ENCODE data around the gene ATP6V1A. TPM values are rescaled to one million over a fixed set of nuclear protein-coding genes. Genes with fewer than 3 reads are reported as not detected.

The ATP6V1A gene
- total and polyA plus RNA-seq, 2 of the 13 experiments (the other 11 are each of a cell fraction or from before 2014, with no cell fraction given) = 23.4 to 95.1 TPM

DNA sequence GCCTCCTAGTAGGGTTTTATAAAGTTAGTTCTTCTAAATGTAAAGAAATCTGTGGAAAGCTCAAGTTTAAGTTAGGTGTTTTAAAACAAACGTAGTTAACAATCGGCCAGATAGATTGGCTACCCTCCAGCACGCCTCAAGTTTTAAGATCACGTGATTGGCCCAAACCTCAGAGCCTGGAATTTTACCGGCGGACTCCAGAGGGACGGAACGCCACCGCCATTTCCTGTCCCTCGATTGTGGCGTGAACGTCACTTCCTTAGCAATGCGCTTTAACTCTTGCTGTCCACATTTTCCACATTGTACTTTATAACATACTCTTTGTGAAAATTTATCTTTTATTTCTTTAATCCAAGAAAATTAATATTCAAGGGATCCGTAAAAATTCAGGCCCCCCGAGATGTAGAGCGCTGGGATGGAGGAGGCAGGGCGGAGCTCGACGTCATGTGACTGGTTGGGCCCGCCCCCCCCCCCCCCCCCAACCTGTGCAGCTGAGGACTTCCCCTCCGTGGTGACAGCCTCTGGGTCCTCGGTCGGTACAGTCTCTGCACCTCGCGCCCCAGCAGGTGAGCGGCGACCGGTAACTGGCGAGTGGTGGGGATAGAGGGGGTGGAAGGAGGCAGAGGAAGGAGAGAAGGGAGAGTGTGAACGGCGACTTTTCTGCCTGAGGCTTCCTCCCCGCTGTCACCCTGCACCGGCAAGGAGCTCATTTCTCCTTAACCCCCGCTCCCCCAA, at the start of gene ATP6V1A (continued):
- TF ChIP-seq, protein P1, sequence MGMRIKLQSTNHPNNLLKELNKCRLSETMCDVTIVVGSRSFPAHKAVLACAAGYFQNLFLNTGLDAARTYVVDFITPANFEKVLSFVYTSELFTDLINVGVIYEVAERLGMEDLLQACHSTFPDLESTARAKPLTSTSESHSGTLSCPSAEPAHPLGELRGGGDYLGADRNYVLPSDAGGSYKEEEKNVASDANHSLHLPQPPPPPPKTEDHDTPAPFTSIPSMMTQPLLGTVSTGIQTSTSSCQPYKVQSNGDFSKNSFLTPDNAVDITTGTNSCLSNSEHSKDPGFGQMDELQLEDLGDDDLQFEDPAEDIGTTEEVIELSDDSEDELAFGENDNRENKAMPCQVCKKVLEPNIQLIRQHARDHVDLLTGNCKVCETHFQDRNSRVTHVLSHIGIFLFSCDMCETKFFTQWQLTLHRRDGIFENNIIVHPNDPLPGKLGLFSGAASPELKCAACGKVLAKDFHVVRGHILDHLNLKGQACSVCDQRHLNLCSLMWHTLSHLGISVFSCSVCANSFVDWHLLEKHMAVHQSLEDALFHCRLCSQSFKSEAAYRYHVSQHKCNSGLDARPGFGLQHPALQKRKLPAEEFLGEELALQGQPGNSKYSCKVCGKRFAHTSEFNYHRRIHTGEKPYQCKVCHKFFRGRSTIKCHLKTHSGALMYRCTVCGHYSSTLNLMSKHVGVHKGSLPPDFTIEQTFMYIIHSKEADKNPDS (CRISPR knock-in tag; IDR thresholded peaks at IDR 0.05) = no peak
- TF ChIP-seq POLR2A (IDR thresholded peaks at IDR 0.05; ENCODE audit: insufficient read depth in 1 of 2, low read depth in 2 of 2, low read length in 2 of 2) (peak; percentile 54 to 73; a peak in 3 of 4 replicates), ZFY (CRISPR knock-in tag; IDR thresholded peaks at IDR 0.05) (peak; percentile 43), ZNF180 (CRISPR knock-in tag; IDR thresholded peaks at IDR 0.05; ENCODE audit: borderline replicate concordance, low read depth) (no peak), GABPB1 (CRISPR knock-in tag; IDR thresholded peaks at IDR 0.05) (peak; percentile 87), THAP11 (CRISPR knock-in tag; IDR thresholded peaks at IDR 0.05) (peak; percentile 84), BRD4 (CRISPR knock-in tag; IDR thresholded peaks at IDR 0.05) (peak; percentile 68; the same call in 1 of the 2 replicates), ZNF883 (CRISPR knock-in tag; IDR thresholded peaks at IDR 0.05; ENCODE audit: not compliant biosample characterization) (peak; percentile 77), ZNF264 (CRISPR knock-in tag; IDR thresholded peaks at IDR 0.05) (0 out of 2 replicates have a peak, but pooled peaks have one; percentile 12), MXI1 (IDR thresholded peaks at IDR 0.05; ENCODE audit: borderline replicate concordance, low read depth, low read length) (peak; percentile 19; the same call in 1 of the 3 replicates), NR2F6 (IDR thresholded peaks at IDR 0.05) (peak; percentile 3), NR2F6 (CRISPR knock-in tag; IDR thresholded peaks at IDR 0.05) (no peak; the same call in 1 of the 2 replicates)
- TF ChIP-seq, protein P2, sequence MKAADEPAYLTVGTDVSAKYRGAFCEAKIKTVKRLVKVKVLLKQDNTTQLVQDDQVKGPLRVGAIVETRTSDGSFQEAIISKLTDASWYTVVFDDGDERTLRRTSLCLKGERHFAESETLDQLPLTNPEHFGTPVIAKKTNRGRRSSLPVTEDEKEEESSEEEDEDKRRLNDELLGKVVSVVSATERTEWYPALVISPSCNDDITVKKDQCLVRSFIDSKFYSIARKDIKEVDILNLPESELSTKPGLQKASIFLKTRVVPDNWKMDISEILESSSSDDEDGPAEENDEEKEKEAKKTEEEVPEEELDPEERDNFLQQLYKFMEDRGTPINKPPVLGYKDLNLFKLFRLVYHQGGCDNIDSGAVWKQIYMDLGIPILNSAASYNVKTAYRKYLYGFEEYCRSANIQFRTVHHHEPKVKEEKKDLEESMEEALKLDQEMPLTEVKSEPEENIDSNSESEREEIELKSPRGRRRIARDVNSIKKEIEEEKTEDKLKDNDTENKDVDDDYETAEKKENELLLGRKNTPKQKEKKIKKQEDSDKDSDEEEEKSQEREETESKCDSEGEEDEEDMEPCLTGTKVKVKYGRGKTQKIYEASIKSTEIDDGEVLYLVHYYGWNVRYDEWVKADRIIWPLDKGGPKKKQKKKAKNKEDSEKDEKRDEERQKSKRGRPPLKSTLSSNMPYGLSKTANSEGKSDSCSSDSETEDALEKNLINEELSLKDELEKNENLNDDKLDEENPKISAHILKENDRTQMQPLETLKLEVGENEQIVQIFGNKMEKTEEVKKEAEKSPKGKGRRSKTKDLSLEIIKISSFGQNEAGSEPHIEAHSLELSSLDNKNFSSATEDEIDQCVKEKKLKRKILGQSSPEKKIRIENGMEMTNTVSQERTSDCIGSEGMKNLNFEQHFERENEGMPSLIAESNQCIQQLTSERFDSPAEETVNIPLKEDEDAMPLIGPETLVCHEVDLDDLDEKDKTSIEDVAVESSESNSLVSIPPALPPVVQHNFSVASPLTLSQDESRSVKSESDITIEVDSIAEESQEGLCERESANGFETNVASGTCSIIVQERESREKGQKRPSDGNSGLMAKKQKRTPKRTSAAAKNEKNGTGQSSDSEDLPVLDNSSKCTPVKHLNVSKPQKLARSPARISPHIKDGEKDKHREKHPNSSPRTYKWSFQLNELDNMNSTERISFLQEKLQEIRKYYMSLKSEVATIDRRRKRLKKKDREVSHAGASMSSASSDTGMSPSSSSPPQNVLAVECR (CRISPR knock-in tag; IDR thresholded peaks at IDR 0.05; ENCODE audit: borderline replicate concordance) = peak; percentile 69; the same call in 1 of the 2 replicates
- TF ChIP-seq, protein P3, sequence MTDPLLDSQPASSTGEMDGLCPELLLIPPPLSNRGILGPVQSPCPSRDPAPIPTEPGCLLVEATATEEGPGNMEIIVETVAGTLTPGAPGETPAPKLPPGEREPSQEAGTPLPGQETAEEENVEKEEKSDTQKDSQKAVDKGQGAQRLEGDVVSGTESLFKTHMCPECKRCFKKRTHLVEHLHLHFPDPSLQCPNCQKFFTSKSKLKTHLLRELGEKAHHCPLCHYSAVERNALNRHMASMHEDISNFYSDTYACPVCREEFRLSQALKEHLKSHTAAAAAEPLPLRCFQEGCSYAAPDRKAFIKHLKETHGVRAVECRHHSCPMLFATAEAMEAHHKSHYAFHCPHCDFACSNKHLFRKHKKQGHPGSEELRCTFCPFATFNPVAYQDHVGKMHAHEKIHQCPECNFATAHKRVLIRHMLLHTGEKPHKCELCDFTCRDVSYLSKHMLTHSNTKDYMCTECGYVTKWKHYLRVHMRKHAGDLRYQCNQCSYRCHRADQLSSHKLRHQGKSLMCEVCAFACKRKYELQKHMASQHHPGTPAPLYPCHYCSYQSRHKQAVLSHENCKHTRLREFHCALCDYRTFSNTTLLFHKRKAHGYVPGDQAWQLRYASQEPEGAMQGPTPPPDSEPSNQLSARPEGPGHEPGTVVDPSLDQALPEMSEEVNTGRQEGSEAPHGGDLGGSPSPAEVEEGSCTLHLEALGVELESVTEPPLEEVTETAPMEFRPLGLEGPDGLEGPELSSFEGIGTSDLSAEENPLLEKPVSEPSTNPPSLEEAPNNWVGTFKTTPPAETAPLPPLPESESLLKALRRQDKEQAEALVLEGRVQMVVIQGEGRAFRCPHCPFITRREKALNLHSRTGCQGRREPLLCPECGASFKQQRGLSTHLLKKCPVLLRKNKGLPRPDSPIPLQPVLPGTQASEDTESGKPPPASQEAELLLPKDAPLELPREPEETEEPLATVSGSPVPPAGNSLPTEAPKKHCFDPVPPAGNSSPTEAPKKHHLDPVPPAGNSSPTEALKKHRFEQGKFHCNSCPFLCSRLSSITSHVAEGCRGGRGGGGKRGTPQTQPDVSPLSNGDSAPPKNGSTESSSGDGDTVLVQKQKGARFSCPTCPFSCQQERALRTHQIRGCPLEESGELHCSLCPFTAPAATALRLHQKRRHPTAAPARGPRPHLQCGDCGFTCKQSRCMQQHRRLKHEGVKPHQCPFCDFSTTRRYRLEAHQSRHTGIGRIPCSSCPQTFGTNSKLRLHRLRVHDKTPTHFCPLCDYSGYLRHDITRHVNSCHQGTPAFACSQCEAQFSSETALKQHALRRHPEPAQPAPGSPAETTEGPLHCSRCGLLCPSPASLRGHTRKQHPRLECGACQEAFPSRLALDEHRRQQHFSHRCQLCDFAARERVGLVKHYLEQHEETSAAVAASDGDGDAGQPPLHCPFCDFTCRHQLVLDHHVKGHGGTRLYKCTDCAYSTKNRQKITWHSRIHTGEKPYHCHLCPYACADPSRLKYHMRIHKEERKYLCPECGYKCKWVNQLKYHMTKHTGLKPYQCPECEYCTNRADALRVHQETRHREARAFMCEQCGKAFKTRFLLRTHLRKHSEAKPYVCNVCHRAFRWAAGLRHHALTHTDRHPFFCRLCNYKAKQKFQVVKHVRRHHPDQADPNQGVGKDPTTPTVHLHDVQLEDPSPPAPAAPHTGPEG (CRISPR knock-in tag; IDR thresholded peaks at IDR 0.05) = peak; percentile 44; the same call in 1 of the 2 replicates
- TF ChIP-seq, protein P4, sequence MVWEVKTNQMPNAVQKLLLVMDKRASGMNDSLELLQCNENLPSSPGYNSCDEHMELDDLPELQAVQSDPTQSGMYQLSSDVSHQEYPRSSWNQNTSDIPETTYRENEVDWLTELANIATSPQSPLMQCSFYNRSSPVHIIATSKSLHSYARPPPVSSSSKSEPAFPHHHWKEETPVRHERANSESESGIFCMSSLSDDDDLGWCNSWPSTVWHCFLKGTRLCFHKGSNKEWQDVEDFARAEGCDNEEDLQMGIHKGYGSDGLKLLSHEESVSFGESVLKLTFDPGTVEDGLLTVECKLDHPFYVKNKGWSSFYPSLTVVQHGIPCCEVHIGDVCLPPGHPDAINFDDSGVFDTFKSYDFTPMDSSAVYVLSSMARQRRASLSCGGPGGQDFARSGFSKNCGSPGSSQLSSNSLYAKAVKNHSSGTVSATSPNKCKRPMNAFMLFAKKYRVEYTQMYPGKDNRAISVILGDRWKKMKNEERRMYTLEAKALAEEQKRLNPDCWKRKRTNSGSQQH (CRISPR knock-in tag; IDR thresholded peaks at IDR 0.05; ENCODE audit: low read depth) = peak; percentile 13; the same call in 1 of the 2 replicates
